Mucosa of stomach (tissue), 1 donor: ENCODE data around the gene LYSMD4.

Source experiments
- H3K27me3 ChIP-seq: one replicate; pipeline ENCODE4 v1.7.0; 2013; ENCODE audit warnings: mild to moderate bottlenecking, low read length; ENCODE audit not compliant: control insufficient read depth, insufficient read depth
- H3K36me3 ChIP-seq: one replicate; pipeline ENCODE4 v1.7.0; 2013; ENCODE audit warnings: low read length; ENCODE audit not compliant: control insufficient read depth, insufficient read depth
- H3K4me1 ChIP-seq: one replicate; pipeline ENCODE4 v1.7.0; 2013; ENCODE audit warnings: mild to moderate bottlenecking, low read length; ENCODE audit not compliant: control insufficient read depth, insufficient read depth
- H3K4me3 ChIP-seq: one replicate; pipeline ENCODE4 v1.7.0; 2013; ENCODE audit warnings: low read length
- H3K9ac ChIP-seq: one replicate; pipeline ENCODE4 v1.7.0; 2013; ENCODE audit warnings: mild to moderate bottlenecking, low read length, moderate library complexity
- H3K9me3 ChIP-seq: one replicate; pipeline ENCODE4 v1.7.0; 2013; ENCODE audit warnings: mild to moderate bottlenecking, low read length, moderate library complexity; ENCODE audit not compliant: control insufficient read depth
- donor health status: Pancreatic carcinoma.

Gene LYSMD4

GRCh38 chr15:99728916-99729315, 4.3 kb downstream of the LYSMD4 start:
- Histone ChIP-seq H3K4me1 (no peaks in the 10 kb centered on the region), H3K9me3 (no peaks in the 10 kb centered on the region), H3K27me3 (no peaks in the 10 kb centered on the region), H3K9ac (no peak overlapping the region), H3K4me3 (no peak overlapping the region), H3K36me3 (peaks cover 5% of the 10 kb centered on the region)

- H3K9ac ChIP-seq, result no peak overlapping the region
Measured at GRCh38 chr15:99727733-99728132, 5.5 kb downstream of the LYSMD4 start.

GRCh38 chr15:99727330-99727729, 5.9 kb downstream of the LYSMD4 start:
- Histone ChIP-seq H3K4me1 (no peaks in the 10 kb centered on the region), H3K36me3 (peaks cover 5% of the 10 kb centered on the region), H3K4me3 (no peak overlapping the region), H3K9me3 (no peaks in the 10 kb centered on the region), H3K9ac (no peak overlapping the region), H3K27me3 (no peaks in the 10 kb centered on the region)

More at GRCh38 chr15:99727733-99728132, 5.5 kb downstream of the LYSMD4 start:
- Histone ChIP-seq H3K9me3 (no peaks in the 10 kb centered on the region), H3K36me3 (peaks cover 5% of the 10 kb centered on the region), H3K4me3 (no peak overlapping the region), H3K4me1 (no peaks in the 10 kb centered on the region), H3K27me3 (no peaks in the 10 kb centered on the region)

GRCh38 chr15:99726333-99726732, 6.9 kb downstream of the LYSMD4 start:
- no peaks in the 10 kb centered on the region for H3K4me1 ChIP-seq
- no peak overlapping the region for H3K9ac ChIP-seq
- no peak overlapping the region for H3K4me3 ChIP-seq
- no peaks in the 10 kb centered on the region for H3K27me3 ChIP-seq
- peaks cover 5% of the 10 kb centered on the region for H3K36me3 ChIP-seq
- no peaks in the 10 kb centered on the region for H3K9me3 ChIP-seq

- Histone ChIP-seq H3K36me3 (no peaks in the 10 kb centered on the region), H3K9me3 (no peaks in the 10 kb centered on the region), H3K4me1 (no peaks in the 10 kb centered on the region), H3K9ac (no peak overlapping the region), H3K4me3 (no peak overlapping the region), H3K27me3 (no peaks in the 10 kb centered on the region)
Measured at GRCh38 chr15:99722406-99722805, 10.8 kb downstream of the LYSMD4 start.

- no peaks in the 10 kb centered on the region for H3K27me3 ChIP-seq
- no peaks in the 10 kb centered on the region for H3K9me3 ChIP-seq
- H3K36me3 ChIP-seq, result no peaks in the 10 kb centered on the region
- H3K4me3 ChIP-seq, result no peak overlapping the region
- no peaks in the 10 kb centered on the region for H3K4me1 ChIP-seq
- H3K9ac ChIP-seq, result no peak overlapping the region
Measured at GRCh38 chr15:99721896-99722295, 11.3 kb downstream of the LYSMD4 start.

- H3K4me3 ChIP-seq, result no peak overlapping the region
- H3K36me3 ChIP-seq, result no peaks in the 10 kb centered on the region
- no peak overlapping the region for H3K9ac ChIP-seq
- no peaks in the 10 kb centered on the region for H3K27me3 ChIP-seq
- H3K9me3 ChIP-seq, result no peaks in the 10 kb centered on the region
- H3K4me1 ChIP-seq, result no peaks in the 10 kb centered on the region
Measured at GRCh38 chr15:99721104-99721778, 12.0 kb downstream of the LYSMD4 start.

GRCh38 chr15:99720533-99720932, 12.7 kb downstream of the LYSMD4 start:
- Histone ChIP-seq H3K4me3 (no peak overlapping the region), H3K4me1 (no peaks in the 10 kb centered on the region), H3K36me3 (no peaks in the 10 kb centered on the region), H3K27me3 (no peaks in the 10 kb centered on the region), H3K9ac (no peak overlapping the region), H3K9me3 (no peaks in the 10 kb centered on the region)

GRCh38 chr15:99719096-99719541, 14.1 kb downstream of the LYSMD4 start:
- Histone ChIP-seq H3K36me3 (no peaks in the 10 kb centered on the region), H3K27me3 (no peaks in the 10 kb centered on the region), H3K9me3 (no peaks in the 10 kb centered on the region), H3K4me3 (no peak overlapping the region), H3K4me1 (no peaks in the 10 kb centered on the region), H3K9ac (no peak overlapping the region)

- Histone ChIP-seq H3K4me1 (no peaks in the 10 kb centered on the region), H3K9me3 (no peaks in the 10 kb centered on the region), H3K36me3 (no peaks in the 10 kb centered on the region), H3K27me3 (no peaks in the 10 kb centered on the region), H3K4me3 (no peak overlapping the region), H3K9ac (no peak overlapping the region)
Measured at GRCh38 chr15:99718421-99718820, 14.8 kb downstream of the LYSMD4 start.

- Histone ChIP-seq H3K9ac (no peak overlapping the region), H3K9me3 (no peaks in the 10 kb centered on the region), H3K27me3 (no peaks in the 10 kb centered on the region), H3K4me1 (no peaks in the 10 kb centered on the region), H3K36me3 (peaks cover 4% of the 10 kb centered on the region), H3K4me3 (no peak overlapping the region)
Measured at GRCh38 chr15:99717161-99718009, 15.9 kb downstream of the LYSMD4 start.

GRCh38 chr15:99716540-99717095, 16.6 kb downstream of the LYSMD4 start:
- Histone ChIP-seq H3K9me3 (no peaks in the 10 kb centered on the region), H3K27me3 (no peaks in the 10 kb centered on the region), H3K4me3 (no peak overlapping the region), H3K4me1 (no peaks in the 10 kb centered on the region), H3K36me3 (peaks cover 8% of the 10 kb centered on the region), H3K9ac (no peak overlapping the region)
